ENCODE measurements around the gene PDE2A.

The PDE2A gene

GRCh38 chr11:72696866-72697700, 22.9 kb upstream of the PDE2A start:
- TF ChIP-seq Cebpa-rat (IDR thresholded peaks at IDR 0.05) = no peak
- H3K36me3 ChIP-seq = peaks cover 99% of the 10 kb centered on the region
- H4K20me1 ChIP-seq = peaks cover 85% of the 10 kb centered on the region
- H3K27me3 ChIP-seq = no peaks in the 10 kb centered on the region
- H3K9me3 ChIP-seq = no peaks in the 10 kb centered on the region
- H3K9ac ChIP-seq = no peak overlapping the region
- no peak overlapping the region for H3K4me3 ChIP-seq
- no peak overlapping the region for H3K27ac ChIP-seq
- no peak overlapping the region for H3K4me2 ChIP-seq
- no peaks in the 10 kb centered on the region for H3K4me1 ChIP-seq

DNA sequence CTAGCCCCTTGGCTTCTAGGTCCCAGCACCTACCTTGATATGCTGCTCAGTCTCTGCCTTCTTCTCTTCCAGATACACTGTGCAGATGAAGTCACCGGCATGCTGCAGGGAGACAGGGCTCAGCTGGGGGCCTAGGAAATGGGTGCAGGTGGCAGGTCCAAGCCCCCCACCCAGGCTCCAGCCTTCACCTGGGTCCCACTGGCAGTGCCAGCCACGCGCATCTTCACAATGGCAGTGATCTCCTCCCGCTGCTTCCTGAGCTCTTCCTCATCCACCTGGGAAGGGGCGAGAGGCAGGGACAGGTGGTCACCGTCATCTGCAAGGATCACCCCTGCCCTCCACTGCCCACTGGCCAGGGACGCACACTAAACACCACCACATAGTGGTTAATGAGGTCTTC, 21.1 kb upstream of the PDE2A start:
- H3K4me1 ChIP-seq = no peaks in the 10 kb centered on the region
- H3K9ac ChIP-seq = no peak overlapping the region
- H3K4me3 ChIP-seq = no peak overlapping the region
- no peak overlapping the region for H3K27ac ChIP-seq
- H3K36me3 ChIP-seq = peaks cover 99% of the 10 kb centered on the region
- H3K4me2 ChIP-seq = no peak overlapping the region
- no peaks in the 10 kb centered on the region for H3K27me3 ChIP-seq
- no peaks in the 10 kb centered on the region for H3K9me3 ChIP-seq
- peaks cover 81% of the 10 kb centered on the region for H4K20me1 ChIP-seq
- no peak for TF ChIP-seq Cebpa-rat (IDR thresholded peaks at IDR 0.05)

- H4K20me1 ChIP-seq = peaks cover 79% of the 10 kb centered on the region
- H3K4me1 ChIP-seq = no peaks in the 10 kb centered on the region
- H3K9me3 ChIP-seq = no peaks in the 10 kb centered on the region
- H3K27me3 ChIP-seq = no peaks in the 10 kb centered on the region
- no peak overlapping the region for H3K4me2 ChIP-seq
- no peak overlapping the region for H3K9ac ChIP-seq
- no peak overlapping the region for H3K4me3 ChIP-seq
- peaks cover 99% of the 10 kb centered on the region for H3K36me3 ChIP-seq
- TF ChIP-seq Cebpa-rat (IDR thresholded peaks at IDR 0.05) = no peak
- no peak overlapping the region for H3K27ac ChIP-seq
These were observed 19.2 kb upstream of the PDE2A start for GRCh38 chr11:72693271-72693968.

DNA sequence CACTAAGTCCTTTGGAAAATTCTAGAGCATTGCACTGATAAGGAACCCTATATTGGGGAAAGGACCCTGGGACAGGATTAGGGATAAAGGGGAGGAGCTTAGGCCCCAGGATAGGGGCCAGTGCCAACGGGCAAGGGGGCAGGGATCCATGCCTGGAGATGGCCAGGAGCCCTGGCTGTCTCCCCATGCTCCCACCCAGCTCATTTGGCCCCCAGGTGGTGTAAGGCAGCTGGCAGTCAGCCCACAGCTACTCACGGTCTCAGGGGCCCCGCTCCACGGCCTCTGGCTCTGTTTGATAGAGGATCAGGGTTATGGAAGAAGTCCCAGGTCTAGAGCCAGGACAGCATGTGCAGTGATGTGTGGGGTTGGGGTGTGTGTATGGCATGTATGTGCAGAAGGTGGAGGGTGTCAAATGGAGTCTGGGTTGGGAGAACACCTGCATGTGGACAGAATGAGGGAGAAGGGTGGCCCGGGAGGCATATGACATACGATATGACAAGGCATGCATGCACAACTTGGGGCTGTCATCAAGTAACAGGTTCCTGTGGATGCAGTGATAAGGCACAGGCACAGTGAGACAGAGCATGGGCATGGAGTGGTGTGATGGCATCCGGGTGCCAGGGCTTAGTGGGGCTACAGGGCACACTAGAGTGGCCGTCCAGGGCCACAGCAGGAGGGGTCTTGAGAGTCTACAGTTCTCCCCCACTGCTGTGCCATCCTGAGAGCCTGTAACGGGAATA, 18.4 kb upstream of the PDE2A start:
- peaks cover 79% of the 10 kb centered on the region for H4K20me1 ChIP-seq
- H3K27ac ChIP-seq = no peak overlapping the region
- H3K9ac ChIP-seq = no peak overlapping the region
- H3K4me2 ChIP-seq = no peak overlapping the region
- no peaks in the 10 kb centered on the region for H3K9me3 ChIP-seq
- no peaks in the 10 kb centered on the region for H3K4me1 ChIP-seq
- H3K27me3 ChIP-seq = no peaks in the 10 kb centered on the region
- TF ChIP-seq Cebpa-rat (IDR thresholded peaks at IDR 0.05) = no peak
- peaks cover 99% of the 10 kb centered on the region for H3K36me3 ChIP-seq
- H3K4me3 ChIP-seq = no peak overlapping the region

DNA sequence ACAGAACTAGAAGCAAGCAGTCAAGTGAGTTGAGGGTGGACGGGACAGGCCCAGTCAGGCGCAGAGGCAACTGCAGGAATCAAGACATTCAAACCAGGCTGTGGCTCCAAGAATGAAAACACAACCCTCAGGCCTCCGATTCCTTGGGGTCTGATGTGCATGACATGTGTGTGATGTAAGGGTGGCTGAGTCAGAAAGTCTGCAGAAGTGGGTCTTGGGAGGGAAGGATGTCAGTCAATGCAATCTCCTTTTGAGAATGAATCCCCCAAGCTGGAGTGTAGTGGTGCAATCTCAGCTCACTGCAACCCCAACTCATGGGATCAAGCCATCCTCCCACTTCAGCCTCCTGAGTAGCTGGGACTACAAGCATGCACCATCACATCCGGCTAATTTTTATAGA, 15.9 kb upstream of the PDE2A start:
- peaks cover 88% of the 10 kb centered on the region for H4K20me1 ChIP-seq
- no peak overlapping the region for H3K27ac ChIP-seq
- H3K9ac ChIP-seq = no peak overlapping the region
- no peaks in the 10 kb centered on the region for H3K27me3 ChIP-seq
- H3K4me1 ChIP-seq = peaks cover 17% of the 10 kb centered on the region
- TF ChIP-seq Cebpa-rat (IDR thresholded peaks at IDR 0.05) = no peak
- no peaks in the 10 kb centered on the region for H3K9me3 ChIP-seq
- no peak overlapping the region for H3K4me3 ChIP-seq
- no peak overlapping the region for H3K4me2 ChIP-seq
- H3K36me3 ChIP-seq = peaks cover 100% of the 10 kb centered on the region

DNA sequence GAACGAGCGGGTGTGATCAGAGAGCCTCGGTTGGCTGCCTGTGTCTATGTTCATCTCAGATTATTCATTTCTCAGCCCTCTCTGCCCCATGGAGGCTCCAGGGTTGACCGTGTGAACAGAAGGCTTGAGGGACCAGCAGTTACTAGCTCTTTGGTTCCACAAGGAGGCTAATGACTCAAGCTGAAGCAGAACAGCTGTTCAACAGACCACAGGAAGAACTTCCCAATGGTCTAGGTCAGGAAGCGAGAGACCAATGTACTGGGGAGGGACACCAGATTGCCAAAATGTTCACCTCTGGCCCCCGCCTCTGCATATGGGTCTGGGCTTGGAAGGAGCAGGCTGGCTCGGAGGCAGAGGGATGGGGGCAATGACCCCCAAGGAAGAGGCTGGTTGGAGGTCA, 14.7 kb upstream of the PDE2A start:
- Histone ChIP-seq H3K4me2 (no peak overlapping the region), H4K20me1 (peaks cover 90% of the 10 kb centered on the region), H3K27ac (no peak overlapping the region), H3K27me3 (no peaks in the 10 kb centered on the region), H3K9me3 (no peaks in the 10 kb centered on the region), H3K4me3 (no peak overlapping the region), H3K4me1 (peaks cover 26% of the 10 kb centered on the region), H3K9ac (0 out of 2 replicates have a peak overlapping the region, but pooled peaks have one; percentile 1), H3K36me3 (peaks cover 100% of the 10 kb centered on the region)
- no peak for TF ChIP-seq Cebpa-rat (IDR thresholded peaks at IDR 0.05)

GRCh38 chr11:72688486-72688885, 14.3 kb upstream of the PDE2A start:
- Histone ChIP-seq H3K9ac (0 out of 2 replicates have a peak overlapping the region, but pooled peaks have one; percentile 1), H3K4me1 (peaks cover 26% of the 10 kb centered on the region), H4K20me1 (peaks cover 92% of the 10 kb centered on the region), H3K9me3 (no peaks in the 10 kb centered on the region), H3K27me3 (no peaks in the 10 kb centered on the region), H3K4me3 (no peak overlapping the region), H3K27ac (no peak overlapping the region), H3K36me3 (peaks cover 99% of the 10 kb centered on the region), H3K4me2 (no peak overlapping the region)
- no peak for TF ChIP-seq Cebpa-rat (IDR thresholded peaks at IDR 0.05)

- Histone ChIP-seq H3K27ac (no peak overlapping the region), H3K27me3 (no peaks in the 10 kb centered on the region), H3K9ac (no peak overlapping the region), H3K4me2 (no peak overlapping the region), H4K20me1 (peaks cover 89% of the 10 kb centered on the region), H3K4me1 (peaks cover 26% of the 10 kb centered on the region), H3K9me3 (no peaks in the 10 kb centered on the region), H3K36me3 (peaks cover 94% of the 10 kb centered on the region), H3K4me3 (no peak overlapping the region)
- no peak for TF ChIP-seq Cebpa-rat (IDR thresholded peaks at IDR 0.05)
These were observed 13.1 kb upstream of the PDE2A start for GRCh38 chr11:72687326-72687725.

DNA sequence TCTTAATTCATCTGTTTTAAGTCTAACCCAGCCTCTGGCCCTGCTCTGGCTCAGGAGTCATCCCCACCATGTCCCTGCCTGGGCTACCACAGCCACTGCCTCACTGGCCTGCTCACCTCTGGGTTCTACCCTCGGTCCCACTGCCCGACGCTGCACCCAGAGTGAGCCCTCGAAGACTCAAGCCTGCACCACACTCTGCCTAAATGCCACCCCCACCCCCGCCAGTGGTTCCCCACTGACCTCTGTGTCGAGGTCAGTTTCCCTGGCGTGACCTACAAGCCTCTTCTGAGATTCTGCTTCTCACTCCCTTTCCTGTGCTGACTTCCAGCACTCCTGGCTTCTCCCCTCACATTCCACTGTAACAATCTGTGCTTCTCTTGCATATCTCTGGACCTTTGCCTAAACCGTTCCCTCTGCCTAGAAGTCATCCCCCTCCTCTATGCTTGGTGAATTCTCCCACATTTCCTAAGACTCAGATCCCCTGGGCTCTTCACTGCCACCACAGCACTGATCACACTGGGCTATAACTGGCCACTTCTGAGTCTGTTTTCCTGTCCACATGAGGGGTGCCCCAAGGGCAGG, 12.5 kb upstream of the PDE2A start:
- no peak for TF ChIP-seq Cebpa-rat (IDR thresholded peaks at IDR 0.05)
- Histone ChIP-seq H3K4me2 (no peak overlapping the region), H3K9me3 (no peaks in the 10 kb centered on the region), H3K27ac (peak overlapping the region; percentile 50; the same call in 1 of the 2 replicates), H3K27me3 (no peaks in the 10 kb centered on the region), H3K4me3 (no peak overlapping the region), H4K20me1 (peaks cover 89% of the 10 kb centered on the region), H3K4me1 (peaks cover 26% of the 10 kb centered on the region), H3K36me3 (peaks cover 88% of the 10 kb centered on the region), H3K9ac (0 out of 2 replicates have a peak overlapping the region, but pooled peaks have one; percentile 1)

Measured in BLaER1 (cell line).